Right lobe of liver (tissue), 4 donors: ENCODE data around the gene QSOX1.

Experiments
- CTCF ChIP-seq, 4 donors: fragments of 200-600 bp in 3 of 4; fragments of 450-650 bp in 1 of 4; IDR thresholded peaks; one replicate each; pipeline versions ENCODE4 v1.5.1 to v1.8.0; 2016 to 2022; ENCODE audit warnings: antibody characterized with exemption in 4 of 4, mild to moderate bottlenecking in 2 of 4
- POLR2A ChIP-seq: fragments of 450-650 bp; IDR thresholded peaks from one replicate; pipeline ENCODE4 v1.6.1; 2017; ENCODE audit warnings: antibody characterized with exemption, mild to moderate bottlenecking
- donor health status: DM: no; HTN: no; CAD: no.
- donor health status: DM: no; HTN: no; CAD: no.
- donor health status: DM: no; HTN: yes; CAD: no.

GRCh38 chr1:180233191-180234011, 78.7 kb downstream of the QSOX1 start:
- TF ChIP-seq CTCF (IDR thresholded peaks at IDR 0.05) (no peak), POLR2A (no peak)
